GM19463 (cell line): ENCODE measurements around the gene KAZN.

Experiments used
- ATAC-seq: cut with Tn5 transposase; IDR thresholded peaks from one replicate; pipeline ENCODE4 v1.9.1; 2021; ENCODE audit warnings: mild to moderate bottlenecking, moderate library complexity; ENCODE audit not compliant: unreplicated experiment

Gene KAZN

DNA sequence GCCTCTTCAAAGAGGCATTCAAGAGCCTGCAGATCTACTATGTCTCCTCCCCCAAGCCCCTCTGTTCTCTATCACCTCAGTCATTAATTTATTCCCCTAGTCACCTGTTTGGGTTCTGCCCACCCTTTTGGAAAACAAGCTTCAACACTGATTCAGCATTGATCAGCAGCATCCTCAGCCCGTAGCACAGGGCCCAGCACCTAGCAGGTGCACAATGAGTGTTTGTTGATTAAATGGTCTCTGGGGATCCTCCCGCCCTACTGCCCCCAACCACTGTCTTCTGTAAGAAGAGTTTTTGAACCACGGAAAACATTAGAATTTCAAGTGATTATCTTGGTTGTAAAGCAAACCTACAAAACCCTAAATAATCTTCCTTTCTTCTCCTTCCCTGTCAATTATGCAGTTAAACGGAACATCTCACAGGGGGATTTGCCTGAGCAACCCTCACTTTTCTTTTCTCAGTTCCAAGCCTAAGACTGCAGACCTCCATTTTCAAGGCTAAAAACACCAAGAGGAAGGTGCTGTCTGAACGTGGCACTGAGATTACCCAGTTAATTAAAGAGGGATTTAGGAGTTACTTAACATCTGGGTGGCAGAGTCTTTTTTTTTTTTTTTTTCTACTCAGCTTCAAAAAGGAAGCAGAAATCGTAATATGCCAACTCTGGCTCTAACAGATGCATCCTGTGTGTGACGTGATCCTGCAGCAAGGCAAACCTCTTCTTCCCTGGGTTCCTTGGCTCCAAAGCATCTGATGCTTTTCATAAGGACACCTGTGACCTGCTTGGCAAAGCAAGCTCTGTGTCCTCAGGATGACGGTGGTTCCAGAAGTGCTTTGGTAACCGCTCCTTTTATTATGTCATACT is 163.0 kb downstream of the KAZN start:
- ATAC-seq = no peak

DNA sequence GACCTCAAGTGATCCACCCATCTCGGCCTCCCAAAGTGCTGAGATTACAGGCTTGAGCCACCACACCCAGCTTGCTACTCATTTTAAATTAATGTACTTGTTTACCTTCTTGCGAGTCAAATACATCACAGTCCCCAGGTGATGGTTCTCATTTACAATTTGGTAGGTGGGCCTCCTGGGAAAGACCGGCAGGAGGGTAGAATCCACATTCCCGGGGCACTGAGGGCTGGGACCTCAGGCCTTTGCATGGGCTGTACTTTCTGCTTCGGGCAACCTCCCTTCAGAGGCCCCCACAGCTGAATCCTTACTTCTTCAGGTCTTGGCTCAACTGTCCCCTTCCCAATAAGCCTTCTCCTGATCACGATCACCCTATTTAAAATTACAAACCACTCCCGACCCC is 165.5 kb downstream of the KAZN start:
- no peak for ATAC-seq

DNA sequence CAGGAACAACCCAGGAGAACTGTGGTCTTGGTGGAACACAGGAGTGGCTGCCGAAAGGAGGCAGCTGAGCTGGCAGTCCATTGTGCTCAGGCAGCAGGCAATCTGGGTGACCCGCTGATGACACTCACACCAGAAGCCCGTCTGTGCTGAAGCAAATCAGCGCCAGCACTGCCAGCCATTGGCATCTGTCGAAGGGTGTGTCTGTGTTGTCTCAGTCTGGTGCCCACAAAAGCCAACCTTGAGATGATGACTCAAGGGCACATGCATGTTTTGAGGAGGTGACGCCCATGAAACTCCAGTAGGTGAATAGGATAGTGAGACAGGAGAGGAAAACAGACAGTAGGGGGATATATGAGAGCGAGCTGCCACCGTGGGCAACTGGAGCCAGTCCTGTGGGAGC is 167.3 kb downstream of the KAZN start:
- no peak for ATAC-seq

DNA sequence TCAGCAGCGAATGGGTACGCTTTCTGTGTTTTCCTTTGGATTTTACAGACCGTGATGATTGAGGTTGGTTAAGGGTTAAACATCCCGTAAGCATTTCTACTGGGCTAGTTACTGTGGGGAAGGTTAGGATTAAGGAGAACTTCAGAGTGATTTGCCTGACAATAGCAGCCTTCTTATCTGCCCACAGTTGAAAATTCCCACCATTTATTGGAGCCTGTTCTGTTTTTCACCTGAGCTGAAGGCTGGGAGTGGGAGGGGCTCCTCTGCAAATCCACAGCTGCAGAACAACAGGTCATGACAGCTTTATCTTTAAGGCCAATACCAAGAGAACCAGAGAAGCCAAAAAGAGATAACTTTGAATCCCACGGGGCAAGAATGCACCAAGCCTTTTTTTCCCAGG is 168.6 kb downstream of the KAZN start:
- no peak for ATAC-seq

DNA sequence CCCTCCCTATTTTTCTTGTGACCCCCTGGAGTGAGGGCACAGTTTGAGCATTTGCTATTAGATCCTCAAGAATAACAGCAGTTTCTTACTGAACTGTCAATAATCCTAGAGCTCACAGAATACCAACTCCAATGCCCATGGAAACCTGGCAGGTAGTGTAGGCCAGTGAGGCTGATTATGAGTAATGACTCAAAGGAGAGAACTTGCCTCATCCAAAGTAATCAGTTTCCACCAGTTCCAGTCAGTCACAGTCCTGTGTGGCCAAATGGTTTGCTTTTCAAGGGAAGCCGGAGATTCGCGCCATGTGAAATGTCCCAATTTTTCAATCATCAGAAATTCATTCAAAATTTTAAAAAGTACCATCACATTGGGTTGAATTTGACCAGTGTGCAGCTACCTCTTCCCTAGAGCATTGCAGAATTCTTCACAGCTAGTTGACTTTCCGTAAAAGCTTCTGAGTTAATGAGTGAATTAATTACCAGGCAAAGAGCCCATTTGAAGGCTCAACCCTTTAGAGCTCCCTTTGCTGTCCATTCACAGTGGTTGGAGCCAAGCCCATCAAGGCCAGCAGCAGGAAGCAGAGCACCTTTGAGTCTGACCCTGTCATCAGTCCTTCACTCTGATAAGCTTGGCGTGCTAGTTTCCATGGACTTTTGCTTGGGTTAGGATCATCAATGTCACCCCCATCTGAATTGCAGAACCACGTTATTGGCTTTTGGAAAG is 170.3 kb downstream of the KAZN start:
- ATAC-seq = no peak

DNA sequence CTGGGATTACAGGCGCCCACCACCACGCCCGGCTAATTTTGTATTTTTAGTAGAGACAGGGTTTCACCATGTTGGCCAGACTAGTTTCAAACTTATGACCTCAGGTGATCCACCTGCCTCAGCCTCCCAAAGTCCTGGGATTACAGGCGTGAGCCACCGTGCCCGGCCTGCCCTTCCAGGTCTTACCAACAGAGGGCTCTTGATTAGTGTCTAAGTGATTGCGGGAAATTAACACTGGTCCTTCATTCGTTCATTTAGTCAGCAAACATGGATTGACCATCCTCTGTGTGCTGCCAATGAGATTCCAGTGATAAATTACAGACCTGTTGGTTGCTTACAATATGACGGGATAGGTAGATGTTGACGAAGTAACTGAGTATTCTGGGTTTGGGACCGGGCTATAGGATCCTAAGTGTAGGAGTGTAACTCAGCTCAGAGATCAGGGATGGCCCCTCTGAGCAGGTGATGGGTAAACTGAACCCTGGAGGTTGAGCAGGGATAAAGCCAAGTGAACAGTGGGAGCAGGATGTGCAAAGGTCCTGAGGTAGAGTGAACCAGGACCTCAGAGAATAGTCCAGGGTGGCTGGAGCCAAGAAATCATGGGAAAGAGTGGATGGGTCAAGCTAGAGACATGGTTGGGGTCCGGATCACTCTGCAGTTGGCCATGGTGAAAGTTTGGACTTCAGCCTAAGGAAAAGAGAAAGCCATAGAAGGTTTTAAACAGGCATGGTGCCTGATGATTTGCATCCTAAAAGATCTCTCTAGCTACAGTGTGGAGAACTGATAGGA is 171.2 kb downstream of the KAZN start:
- no peak for ATAC-seq

DNA sequence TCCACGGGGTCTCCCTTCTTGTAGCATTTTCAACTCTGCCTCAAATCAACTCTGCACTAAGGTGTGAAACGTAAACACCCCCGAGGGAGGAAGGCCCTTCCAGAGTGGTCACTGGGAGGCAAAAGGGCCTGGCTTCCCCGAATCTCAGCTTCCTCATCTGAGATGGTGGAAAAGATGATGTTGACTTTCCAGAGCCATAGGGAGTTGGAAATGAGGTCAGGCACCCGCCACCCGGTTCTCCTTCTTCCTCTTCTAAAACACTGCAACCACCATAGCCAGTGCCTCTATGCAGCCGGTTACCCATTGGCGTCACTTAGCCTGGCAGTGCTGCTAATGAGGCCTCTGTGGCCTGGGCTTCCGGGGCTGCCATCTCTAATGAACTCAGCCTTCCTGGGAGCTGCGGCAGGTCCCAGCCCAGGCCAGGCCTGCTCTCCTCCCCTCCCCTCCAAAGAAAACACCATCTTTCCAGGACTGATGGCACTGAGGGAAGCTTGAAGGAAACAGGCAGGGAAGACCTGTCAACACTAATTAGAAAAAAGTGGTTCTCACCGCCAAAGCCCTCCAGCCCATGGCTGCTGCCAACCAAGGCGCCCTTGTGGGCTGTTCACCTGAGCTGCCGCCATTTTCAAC is 175.0 kb downstream of the KAZN start:
- no peak for ATAC-seq

DNA sequence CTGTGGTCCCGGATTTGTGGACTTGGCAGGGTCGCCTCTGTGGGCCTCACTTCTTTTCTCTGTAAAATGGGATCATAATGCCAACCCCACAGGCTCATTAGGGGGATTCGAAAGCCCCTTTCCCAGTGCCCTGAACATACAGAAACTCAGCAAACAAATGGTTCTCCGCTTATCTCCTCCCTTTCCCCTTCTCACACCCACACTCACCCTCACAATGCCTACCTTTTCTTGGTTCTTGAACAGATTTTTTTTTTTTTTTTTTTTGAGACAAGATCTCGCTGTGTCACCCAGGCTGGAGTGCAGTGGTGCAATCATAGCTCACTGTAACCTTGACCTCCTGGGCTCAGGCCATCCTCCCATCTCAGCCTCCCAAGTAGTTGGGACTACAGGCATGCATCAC is 175.7 kb downstream of the KAZN start:
- no peak for ATAC-seq

DNA sequence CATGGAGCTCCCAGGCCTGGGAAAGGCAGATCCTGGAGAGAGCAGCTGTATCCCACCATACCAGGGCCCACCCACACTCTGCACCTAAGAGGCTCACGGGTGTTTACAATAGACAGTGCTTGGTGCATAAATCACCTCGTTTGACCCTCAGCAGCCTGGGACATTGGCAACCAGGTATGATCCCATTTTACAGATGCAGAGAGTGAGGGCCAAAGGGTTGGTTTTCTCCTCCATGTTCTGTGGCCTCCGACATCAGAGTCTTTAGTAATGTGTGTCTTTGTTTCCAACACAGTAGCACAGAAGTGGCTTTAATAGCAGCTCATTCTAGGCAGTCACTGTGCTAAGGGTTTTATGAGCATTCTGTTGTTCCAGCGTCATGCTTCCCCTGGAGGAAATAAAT is 176.5 kb downstream of the KAZN start:
- no peak for ATAC-seq

DNA sequence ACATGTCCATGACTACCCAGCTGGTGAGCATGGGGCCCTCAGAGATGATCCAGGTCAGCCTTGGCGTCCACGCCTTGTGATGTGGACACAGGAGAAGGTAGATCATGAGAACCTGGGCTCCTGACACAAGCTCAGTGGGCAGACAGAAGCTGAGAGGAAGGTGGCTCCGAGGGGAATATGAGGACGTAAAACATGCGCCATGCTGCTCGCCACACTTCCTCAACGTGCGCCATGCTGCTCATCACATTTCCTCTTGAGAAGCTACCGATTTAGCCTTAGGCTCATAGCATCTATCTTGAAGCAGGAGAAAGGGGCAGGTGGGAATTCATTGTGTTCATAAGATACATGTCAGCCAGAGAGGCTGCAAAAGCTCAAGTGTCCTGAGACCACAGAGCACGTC is 176.9 kb downstream of the KAZN start:
- ATAC-seq = no peak

DNA sequence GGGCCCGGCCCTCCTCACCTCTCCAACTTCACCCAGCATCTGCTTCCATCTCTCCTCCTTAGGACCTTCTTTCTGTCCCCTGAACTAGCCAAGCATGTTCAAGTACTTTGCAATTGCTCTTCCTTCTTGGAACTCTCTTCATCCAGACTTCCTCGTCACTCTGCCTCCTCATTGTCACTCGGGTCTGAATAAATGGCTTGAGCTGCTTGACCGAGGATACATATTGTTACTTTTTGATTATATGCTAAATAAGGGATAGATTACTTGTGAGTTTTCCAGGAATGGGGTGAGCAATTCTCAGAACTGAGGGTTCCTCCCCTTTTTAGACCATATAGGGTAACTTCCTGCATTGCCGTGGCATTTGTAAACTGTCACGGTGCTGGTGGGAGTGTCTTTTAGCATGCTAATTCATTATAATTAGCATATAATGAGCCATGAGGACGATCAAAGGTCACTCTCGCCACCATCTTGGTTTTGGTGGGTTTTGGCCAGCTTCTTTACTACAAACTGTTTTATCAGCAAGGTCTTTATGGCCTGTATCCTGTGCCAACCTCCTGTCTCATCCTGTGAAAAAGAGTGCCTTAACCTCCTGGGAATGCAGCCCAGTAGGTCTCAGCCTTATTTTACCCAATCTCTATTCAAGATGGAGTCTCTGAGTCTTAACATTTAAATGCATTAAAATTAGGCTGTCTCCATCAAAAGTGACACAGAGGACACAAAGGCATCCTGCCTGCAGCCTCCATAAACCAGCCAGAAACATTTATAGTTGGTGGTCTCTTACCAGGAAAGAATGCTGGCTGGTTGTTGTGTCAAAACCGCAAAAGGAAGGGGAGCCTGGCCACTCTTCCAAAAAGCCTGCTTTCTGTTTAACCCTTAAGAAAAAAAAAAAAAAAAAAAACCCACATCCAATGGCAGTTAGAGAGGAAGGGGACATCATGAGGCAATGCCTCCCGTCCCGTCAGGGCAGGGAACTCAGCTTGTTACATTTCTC is 179.3 kb downstream of the KAZN start:
- ATAC-seq = no peak

DNA sequence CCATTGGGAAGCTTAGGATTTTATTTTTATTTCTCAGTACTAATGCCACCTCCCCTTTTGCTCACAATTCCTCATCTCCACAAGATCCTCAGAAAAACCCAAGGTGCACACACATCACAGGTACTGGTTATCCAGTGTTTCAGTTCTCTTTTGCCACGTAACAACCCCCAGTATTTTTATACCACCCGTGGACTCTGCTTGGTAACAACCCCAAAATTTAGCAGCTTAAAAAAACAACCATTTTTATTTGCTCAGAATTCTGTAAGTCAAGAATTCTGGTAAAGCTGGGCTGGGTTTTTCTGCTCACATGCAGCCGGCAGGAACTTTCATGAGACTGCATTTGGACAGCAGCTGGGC is 180.0 kb downstream of the KAZN start:
- no peak for ATAC-seq

DNA sequence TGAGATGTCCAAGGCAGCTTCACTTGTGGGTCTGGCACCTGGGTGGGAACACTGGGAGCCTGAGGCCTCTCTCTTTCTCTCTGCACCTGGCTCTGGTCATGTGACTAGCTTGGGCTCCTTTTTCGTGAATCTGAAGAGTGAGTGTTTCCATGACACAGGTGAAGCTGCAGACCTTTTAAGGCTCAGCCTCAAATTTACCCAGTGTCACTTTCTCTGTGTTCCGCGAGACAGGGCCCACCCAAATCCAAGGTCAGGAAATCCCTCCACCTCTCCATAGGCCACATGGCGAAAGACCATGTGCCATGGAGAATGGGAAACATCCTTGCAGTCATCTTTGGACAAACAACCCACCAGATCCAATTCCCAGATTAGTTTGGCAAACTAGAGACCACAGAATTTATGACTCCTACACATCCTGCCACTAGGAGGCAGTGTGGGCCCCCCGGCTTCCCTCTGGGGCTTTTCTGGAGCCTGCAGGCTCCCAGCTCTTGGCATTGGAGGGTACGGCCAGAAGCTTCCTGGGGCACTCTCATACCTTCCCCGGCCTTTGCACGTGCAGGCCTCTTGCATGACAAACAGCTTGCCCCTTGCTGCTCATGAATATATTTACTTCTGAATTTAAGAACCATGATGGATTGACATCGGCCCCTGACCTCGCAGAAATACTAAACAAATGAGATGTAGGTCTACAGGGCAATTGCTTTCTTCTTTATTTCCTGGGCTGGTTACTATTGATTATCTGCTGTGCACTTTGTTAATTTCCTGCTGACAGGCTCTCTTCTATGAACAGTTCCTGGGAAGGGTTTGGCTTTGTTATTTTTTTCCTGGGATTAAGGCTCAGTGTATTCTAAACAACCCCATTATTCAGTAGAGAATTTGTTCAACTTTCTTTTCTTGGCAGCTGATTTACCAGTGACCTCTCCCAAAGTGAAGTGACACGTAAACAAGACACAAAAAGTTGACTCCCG is 180.7 kb downstream of the KAZN start:
- ATAC-seq = no peak

DNA sequence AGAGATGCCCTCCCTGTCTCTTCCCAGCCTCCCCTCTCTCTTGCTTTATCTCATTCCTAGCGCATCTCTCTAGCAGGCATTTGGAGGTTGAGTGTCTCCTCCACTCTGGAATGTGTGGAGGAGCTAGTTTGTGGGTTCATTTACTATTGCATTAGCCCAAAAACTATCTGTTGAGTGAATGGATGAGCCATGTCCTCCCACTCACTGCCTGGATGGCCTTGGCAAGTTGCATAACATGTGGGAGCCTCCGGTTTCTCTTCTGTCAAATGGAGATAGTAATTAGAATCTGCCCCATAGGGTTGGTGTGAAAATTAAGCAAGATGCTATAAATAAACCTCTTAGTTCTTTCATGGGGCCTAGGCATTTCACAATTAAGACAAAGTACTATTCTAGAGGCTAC is 181.8 kb downstream of the KAZN start:
- ATAC-seq = no peak

DNA sequence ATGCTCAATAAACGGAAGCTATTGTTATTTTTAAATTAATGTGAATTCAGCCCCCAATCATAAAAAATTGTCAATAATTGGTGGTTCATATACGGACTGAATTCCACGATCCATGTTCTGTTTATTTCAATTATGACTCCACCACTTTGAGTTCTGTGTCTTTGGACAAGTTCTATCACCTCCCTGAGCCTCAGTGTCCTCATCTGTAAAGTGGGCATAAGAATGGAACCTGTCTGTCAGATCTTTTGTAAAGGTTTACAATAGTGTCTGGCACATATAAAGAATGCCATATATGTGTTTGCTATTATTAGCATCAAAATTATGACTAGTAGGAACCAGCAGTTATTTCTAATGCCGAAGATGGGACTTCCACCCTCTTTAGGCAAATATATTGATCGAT is 183.3 kb downstream of the KAZN start:
- no peak for ATAC-seq

DNA sequence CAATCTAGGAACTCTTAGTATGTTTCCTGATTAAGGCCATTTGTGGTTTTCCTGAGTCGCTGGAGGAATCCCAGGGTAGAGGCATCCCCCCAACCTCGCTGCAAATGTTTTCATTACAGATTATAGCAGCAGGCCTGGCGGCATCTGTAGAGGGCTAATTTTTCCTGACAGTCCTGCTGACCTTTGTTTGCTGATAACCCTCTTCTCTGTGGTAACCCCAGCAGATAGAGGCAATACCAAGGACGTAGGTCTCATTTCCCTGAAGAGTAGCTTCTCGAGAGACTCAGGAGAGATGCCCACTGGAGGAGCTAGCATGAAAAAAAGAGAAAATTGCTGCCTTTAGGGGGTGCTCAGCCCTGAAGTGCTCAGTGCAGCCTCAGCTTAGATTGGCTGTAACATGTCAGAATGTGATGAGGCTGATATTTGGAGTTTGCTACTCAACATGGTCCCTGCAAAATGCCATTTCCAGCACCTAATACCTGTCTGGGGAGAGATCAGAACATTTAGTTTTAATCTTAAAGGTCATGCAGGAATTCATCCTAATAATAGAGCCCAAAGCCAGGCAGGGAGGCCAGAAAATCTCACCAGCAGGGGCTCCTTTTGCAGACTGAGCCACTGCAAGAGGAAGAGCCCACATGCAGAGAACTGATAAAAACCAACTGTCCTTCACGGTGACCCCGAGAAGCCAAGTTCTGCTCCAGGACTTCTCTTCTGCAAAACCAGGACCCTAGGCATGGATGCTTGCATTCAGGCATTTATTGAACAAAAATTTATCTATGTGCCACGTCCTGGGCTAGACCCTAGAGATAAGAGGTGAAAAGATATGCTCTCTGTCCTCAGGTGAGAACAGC is 184.5 kb downstream of the KAZN start:
- no peak for ATAC-seq

DNA sequence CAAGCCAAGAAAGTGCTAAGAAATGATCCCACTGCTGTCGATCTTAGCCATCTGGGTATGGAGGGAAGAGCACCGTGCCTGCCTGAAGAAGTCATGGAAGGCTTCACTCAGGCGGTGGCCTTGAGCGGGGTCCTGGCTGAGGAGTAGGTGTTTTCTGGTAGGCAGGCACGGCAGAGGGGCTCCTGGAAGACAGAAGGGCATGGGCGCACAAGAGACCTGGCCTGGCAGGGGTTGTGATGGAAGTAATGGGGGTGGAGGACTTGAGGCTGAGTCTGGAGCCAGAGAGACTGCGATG is 185.1 kb downstream of the KAZN start:
- no peak for ATAC-seq
